Ovary (tissue), 9 donors: Measurements from ENCODE around the gene FBXO38. TPM values are rescaled to one million over a fixed set of nuclear protein-coding genes. Genes with fewer than 3 reads are reported as not detected.

ENCODE experiments used
- DNase-seq, 5 donors: peaks; one replicate each; pipeline ENCODE4 v3.0.0-alpha.2; 2019 to 2020
- H3K27ac ChIP-seq, 2 donors: fragments of 200-600 bp; one replicate each; pipeline versions ENCODE4 v1.5.1 to v1.8.0; 2019 to 2022
- H3K27me3 ChIP-seq: fragments of 200-600 bp; one replicate; pipeline ENCODE4 v1.8.0; 2022
- H3K36me3 ChIP-seq: fragments of 200-600 bp; sonication (generic); one replicate; pipeline ENCODE4 v1.5.1; 2019
- H3K4me1 ChIP-seq: one replicate; pipeline ENCODE4 v1.8.1; 2013; ENCODE audit warnings: mild to moderate bottlenecking, moderate library complexity; ENCODE audit not compliant: insufficient read depth
- H3K4me3 ChIP-seq: fragments of 200-600 bp; sonication (generic); one replicate; pipeline ENCODE4 v1.5.1; 2017
- H3K9me3 ChIP-seq, 2 donors: fragments of 200-600 bp in 1 of 2; sonication (generic) in 1 of 2; one replicate each; pipeline versions ENCODE4 v1.5.1 to v1.8.1; 2013 to 2019; ENCODE audit warnings: mild to moderate bottlenecking in 1 of 2, moderate library complexity in 1 of 2
- EP300 ChIP-seq: sonication (generic); formaldehyde crosslinking; IDR thresholded peaks from one replicate; pipeline ENCODE4 v1.6.1; 2017; ENCODE audit warnings: antibody characterized with exemption
- POLR2A ChIP-seq: fragments of 450-650 bp; IDR thresholded peaks from one replicate; pipeline ENCODE4 v1.6.1; 2017; ENCODE audit warnings: antibody characterized with exemption, mild to moderate bottlenecking, moderate library complexity
- WGBS, 3 donors: extraction: QIAGEN DNeasy Blood & Tissue Kit in 1 of 3; methylation state at CpG; one replicate each; pipeline versions ENCODE4 v1.1.5 to v1.1.7; 2013 to 2017; 5-methylcytosine and 5-hydroxymethylcytosine counted together
- intact Hi-C, 4 donors: fragments of 100-400 bp; cut with DNase I; formaldehyde crosslinking; loops; one replicate each; pipeline versions ENCODE4 v1.11.0 to v1.15.1; 2022 to 2023
- polyA plus RNA-seq, 2 donors: library from polyadenylated mRNA; stranded (reverse); fragments of 200-250 nt in 1 of 2; fragments of 350-450 nt in 1 of 2; fragmentation: Illumina TruSeq in 1 of 2; extraction: RNeasy Lipid Tissue Mini Kit (QIAGEN cat#74804) in 1 of 2; gene quantifications; one replicate each; pipeline ENCODE4 v1.2.3, GENCODE V29; 2013 to 2014
- total RNA-seq, 7 donors: library from RNA; depleted of rRNA in 2 of 7; stranded (reverse); fragments of >200 nt in 2 of 7; fragmentation: NEBNext Ultra II Directional in 3 of 7; extraction: Animal tissue kit (Norgen Biotek cat#: 25700) in 3 of 7; gene quantifications; one replicate each; pipeline versions ENCODE4 v1.1.0 to v1.2.4, GENCODE V29; 2016 to 2023
- TF ChIP-seq, protein P1 (sequence below), 3 donors: fragments of 450-650 bp in 2 of 3; fragments of 200-600 bp in 1 of 3; IDR thresholded peaks; one replicate each; pipeline versions ENCODE4 v1.5.1 to v1.8.0; 2016 to 2022; ENCODE audit warnings: antibody characterized with exemption in 3 of 3, mild to moderate bottlenecking in 1 of 3
- donor health status: DM: no; HTN: no; CAD: no; lungs with moderate emphysema.
- donor health status: DM: no; HTN: no; CAD: no.
- donor health status: Bipolar disorder and iron deficiency.
- donor health status: DM: yes; HTN: yes; CAD: no.
- donor health status: DM: no; HTN: no; CAD: no.
- donor health status: DM: yes; HTN: yes; CAD: no.

FBXO38 gene
- total and polyA plus RNA-seq, 9 donors: 16.7 to 47.0 (median 36.2) TPM

GRCh38 chr5:148352696-148353095, 31.1 kb upstream of the FBXO38 start:
- H3K27ac ChIP-seq: no peak overlapping the region
- no peaks in the 10 kb centered on the region for H3K36me3 ChIP-seq
- no peaks in the 10 kb centered on the region for H3K27me3 ChIP-seq
- no peak overlapping the region for H3K4me3 ChIP-seq
- intact Hi-C loops: no loop called here
- TF ChIP-seq, protein P1, sequence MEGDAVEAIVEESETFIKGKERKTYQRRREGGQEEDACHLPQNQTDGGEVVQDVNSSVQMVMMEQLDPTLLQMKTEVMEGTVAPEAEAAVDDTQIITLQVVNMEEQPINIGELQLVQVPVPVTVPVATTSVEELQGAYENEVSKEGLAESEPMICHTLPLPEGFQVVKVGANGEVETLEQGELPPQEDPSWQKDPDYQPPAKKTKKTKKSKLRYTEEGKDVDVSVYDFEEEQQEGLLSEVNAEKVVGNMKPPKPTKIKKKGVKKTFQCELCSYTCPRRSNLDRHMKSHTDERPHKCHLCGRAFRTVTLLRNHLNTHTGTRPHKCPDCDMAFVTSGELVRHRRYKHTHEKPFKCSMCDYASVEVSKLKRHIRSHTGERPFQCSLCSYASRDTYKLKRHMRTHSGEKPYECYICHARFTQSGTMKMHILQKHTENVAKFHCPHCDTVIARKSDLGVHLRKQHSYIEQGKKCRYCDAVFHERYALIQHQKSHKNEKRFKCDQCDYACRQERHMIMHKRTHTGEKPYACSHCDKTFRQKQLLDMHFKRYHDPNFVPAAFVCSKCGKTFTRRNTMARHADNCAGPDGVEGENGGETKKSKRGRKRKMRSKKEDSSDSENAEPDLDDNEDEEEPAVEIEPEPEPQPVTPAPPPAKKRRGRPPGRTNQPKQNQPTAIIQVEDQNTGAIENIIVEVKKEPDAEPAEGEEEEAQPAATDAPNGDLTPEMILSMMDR (IDR thresholded peaks at IDR 0.05): no peak
- TF ChIP-seq EP300: no peak
- TF ChIP-seq POLR2A: no peak
- 87 to 92% (median 88%) methylated on average over 1 of the region's 1 CpG for WGBS, 3 donors
- H3K4me1 ChIP-seq: peaks cover 1% of the 10 kb centered on the region
- DNase-seq: no peak
- H3K9me3 ChIP-seq: no peaks in the 10 kb centered on the region

DNA sequence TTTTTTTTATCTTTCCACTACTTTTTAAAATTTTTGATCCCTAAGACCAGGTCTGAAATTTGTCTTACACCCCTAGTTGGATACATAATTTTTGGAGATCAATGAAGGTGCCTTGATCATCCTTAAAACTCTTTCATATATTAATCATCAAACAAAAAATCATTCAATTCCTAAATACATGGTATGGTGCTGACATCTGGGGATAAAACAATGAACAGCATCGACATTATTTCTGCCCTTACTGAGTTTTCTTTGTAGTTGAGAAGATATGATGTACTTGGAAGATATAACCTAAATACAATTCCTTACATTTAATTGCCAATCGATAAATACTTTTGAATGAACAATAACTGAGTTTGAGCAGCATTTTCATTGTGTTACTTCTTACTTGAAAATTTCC, 30.1 kb upstream of the FBXO38 start:
- Histone ChIP-seq H3K27me3 (no peaks in the 10 kb centered on the region), H3K27ac (no peak overlapping the region), H3K36me3 (no peaks in the 10 kb centered on the region), H3K9me3 (no peaks in the 10 kb centered on the region), H3K4me1 (peaks cover 1% of the 10 kb centered on the region), H3K4me3 (no peak overlapping the region)
- DNase-seq: no peak
- WGBS, 3 donors: 89 to 95% (median 93%) methylated on average over 2 of the region's 2 CpGs
- TF ChIP-seq POLR2A (no peak), EP300 (no peak)
- TF ChIP-seq, protein P1 (IDR thresholded peaks at IDR 0.05): no peak
- intact Hi-C loops: no loop called here

DNA sequence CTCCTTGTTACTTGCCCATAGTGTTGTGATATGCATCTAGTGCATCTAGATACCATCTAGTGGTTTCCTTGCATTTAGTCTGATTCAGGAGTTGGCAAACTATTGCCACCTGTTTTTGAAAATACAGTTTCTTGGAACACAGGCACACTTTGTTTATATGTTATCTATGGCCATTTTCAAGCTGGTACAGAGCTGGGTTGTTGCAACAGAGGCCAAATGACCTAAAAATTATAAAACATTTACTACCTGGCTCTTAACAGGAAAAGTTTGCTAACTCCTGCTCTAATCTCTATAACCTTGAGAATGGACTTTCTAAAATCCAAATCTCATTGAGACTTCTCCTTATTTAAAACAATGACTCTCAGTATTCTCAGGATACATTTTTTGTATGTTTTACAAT, 19.4 kb upstream of the FBXO38 start:
- no peak for TF ChIP-seq EP300
- TF ChIP-seq, protein P1 (IDR thresholded peaks at IDR 0.05): no peak
- Histone ChIP-seq H3K4me3 (no peak overlapping the region), H3K9me3 (no peaks in the 10 kb centered on the region), H3K36me3 (no peaks in the 10 kb centered on the region), H3K27me3 (no peaks in the 10 kb centered on the region), H3K4me1 (no peaks in the 10 kb centered on the region), H3K27ac (no peak overlapping the region)
- intact Hi-C loops: no loop called here
- DNase-seq: no peak

DNA sequence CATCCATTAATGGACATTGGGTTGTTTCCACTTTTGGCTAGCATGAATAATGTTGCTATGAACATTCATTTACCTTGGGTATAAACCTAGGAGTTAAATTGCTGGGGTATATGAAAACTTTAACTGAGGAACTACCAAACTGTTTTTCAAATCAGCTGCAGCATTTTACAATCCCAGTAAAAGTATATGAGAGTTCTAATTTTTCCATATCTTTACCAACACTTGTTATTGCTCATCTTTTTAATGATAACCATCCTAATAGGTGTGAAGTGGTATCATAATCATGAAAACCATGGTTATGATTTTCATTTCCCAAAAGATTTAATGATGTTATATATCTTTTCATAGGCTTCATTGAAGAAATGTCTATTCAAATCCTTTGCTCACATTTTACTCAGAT, 15.5 kb upstream of the FBXO38 start:
- Histone ChIP-seq H3K27ac (no peak overlapping the region), H3K27me3 (no peaks in the 10 kb centered on the region), H3K36me3 (no peaks in the 10 kb centered on the region), H3K4me3 (no peak overlapping the region), H3K4me1 (no peaks in the 10 kb centered on the region), H3K9me3 (no peaks in the 10 kb centered on the region)
- TF ChIP-seq, protein P1 (IDR thresholded peaks at IDR 0.05): no peak
- TF ChIP-seq POLR2A: no peak
- no peak for TF ChIP-seq EP300
- DNase-seq: no peak
- intact Hi-C loops: no loop called here

DNA sequence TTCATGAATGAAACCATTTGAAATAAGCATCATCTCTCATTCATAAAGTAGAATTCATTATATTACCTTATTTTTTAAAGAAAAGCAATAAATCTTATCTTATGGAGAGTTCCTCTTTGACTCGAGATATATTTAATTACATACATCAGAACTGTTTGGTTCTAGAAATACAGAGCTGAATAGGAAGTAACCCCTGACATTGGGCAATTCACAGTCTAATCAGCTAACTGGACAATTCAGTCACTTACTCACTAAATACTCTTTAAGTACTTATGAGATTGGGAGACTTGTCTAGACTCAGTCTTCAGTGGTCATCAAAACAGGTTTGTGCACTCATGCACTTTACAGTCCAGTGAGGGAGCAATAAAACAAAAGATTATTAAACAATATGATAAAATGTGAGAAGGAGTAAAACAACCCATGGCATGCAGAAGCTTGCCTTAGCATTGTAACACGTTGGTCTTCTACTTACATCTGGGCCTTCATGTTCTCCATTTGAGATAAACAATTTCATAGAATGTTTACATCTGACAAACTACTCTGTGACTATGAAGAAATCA, 11.5 kb upstream of the FBXO38 start:
- TF ChIP-seq POLR2A (no peak), EP300 (no peak)
- TF ChIP-seq, protein P1 (IDR thresholded peaks at IDR 0.05): no peak
- WGBS, 3 donors: 60 to 70% (median 68%) methylated on average over 2 of the region's 2 CpGs
- no peak overlapping the region for H3K27ac ChIP-seq
- DNase-seq: no peak
- H3K9me3 ChIP-seq: no peaks in the 10 kb centered on the region
- intact Hi-C loops: no loop called here
- no peaks in the 10 kb centered on the region for H3K4me1 ChIP-seq
- H3K27me3 ChIP-seq: no peaks in the 10 kb centered on the region
- H3K36me3 ChIP-seq: no peaks in the 10 kb centered on the region
- no peak overlapping the region for H3K4me3 ChIP-seq
